ENCODE data around the gene USP43.

The USP43 gene

DNA sequence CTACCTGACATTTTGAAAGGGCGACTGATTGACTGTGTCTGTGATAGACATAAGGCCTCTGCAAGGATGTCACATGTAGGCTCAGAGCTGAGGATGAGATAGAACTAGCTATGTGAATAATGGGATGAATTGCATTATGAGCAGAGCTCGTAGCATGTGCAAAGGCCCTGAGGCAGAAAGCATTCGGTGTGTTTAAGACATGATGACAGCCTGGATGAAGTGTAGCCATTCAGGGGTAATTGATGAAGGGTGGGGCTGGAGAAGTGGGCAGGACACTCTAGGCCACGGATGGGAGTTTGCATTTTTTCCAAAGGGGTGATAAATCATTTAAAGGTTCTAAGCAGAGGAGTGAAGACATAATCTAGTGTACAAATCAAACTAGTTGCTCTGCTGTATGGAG, 62.6 kb downstream of the USP43 start:
- DNase-seq (ENCODE audit: low read depth, low spot score), result no peak

DNA sequence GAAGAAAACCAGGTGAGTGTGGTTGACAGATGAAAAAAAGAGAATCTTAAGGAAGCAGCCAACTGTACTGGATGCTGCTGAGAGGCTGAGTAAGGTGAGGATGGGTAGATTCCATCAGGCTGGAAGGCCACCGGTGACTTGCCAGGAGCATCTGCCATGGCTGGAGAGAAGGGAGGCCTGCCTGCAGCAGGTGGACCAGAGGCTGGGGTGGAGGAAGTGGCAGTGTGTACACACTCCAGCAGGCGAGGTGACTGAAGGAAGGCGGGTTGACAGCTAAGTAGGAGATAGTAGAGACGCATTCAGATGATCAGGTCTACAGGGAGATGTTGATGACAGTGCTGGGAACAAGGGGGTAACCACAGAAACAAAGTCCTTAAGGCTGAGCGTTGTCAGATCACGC, 69.5 kb downstream of the USP43 start:
- no peak for DNase-seq (ENCODE audit: low read depth, low spot score)

- no peak for DNase-seq (ENCODE audit: low read depth, low spot score)
Observed at GRCh38 chr17:9715503-9716016, 70.2 kb downstream of the USP43 start.

DNA sequence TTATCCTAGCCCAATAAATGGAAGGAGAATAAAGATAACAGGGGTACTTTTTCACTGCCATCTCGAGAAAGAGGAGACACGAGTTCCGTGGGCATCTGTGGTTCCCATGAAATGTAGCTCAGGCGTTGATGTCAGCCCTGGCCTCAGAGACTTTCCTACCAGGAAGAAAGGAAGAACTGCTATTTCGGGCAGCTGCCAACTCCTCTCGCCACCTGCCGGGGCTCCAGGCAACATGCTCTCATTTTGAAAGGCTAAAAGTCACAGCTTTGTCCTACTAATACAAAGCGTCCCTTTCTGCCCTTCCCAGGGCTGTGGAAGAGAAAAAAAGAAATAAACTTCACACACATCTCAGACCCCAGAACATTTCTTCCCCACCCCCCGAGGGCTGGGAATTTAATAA, 80.3 kb downstream of the USP43 start:
- DNase-seq (ENCODE audit: low read depth, low spot score), result no peak

GRCh38 chr17:9726291-9726690, 81.0 kb downstream of the USP43 start:
- no peak for DNase-seq (ENCODE audit: low read depth, low spot score)

- no peak for DNase-seq (ENCODE audit: low read depth, low spot score)
Observed at GRCh38 chr17:9728005-9728404, 82.7 kb downstream of the USP43 start.

DNA sequence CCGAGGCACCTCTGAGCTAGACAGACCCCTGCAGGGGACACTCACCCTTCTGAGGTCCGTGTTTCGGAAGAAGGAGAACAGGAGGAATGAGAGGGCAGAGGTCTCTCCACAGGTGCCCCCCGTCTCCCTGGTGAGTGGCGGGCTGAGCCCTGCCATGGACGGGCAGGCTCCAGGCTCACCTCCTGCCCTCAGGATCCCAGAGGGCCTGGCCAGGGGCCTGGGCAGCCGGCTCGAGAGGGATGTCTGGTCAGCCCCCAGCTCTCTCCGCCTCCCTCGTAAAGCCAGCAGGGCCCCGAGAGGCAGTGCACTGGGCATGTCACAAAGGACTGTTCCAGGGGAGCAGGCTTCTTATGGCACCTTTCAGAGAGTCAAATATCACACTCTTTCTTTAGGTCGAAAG, 83.2 kb downstream of the USP43 start:
- no peak for DNase-seq (ENCODE audit: low read depth, low spot score)

DNA sequence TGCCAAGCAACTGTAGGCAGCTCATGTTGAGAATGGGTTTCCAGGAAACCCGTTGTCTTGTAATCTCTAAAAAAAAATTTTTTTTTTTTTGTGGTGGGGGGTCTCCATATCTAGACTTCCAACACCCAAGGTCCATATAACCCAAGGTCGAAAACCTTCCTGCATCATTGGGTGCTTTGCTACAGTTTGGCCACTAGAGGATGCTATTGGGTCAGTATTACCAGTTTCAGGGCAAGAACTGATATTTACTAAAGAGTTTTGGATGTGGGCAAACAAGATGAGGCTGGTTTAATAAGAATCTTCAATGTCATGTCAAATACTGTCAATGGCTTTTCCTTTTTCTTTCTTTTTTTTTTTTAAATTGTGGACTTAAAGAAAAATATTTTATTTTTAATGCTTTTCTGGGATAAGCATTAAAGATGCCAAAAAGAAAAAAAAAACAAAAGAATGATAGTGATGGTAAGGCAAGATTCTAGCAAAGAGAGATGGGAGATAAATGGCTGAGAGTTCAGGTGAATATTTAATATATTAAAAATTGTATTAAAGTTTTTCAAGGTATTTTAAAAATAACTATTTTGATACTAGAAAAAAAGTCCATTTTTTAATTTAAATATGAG, 83.8 kb downstream of the USP43 start:
- peak; percentile 46 for DNase-seq (ENCODE audit: low read depth, low spot score)

GRCh38 chr17:9729735-9730420, 84.6 kb downstream of the USP43 start:
- no peak for DNase-seq (ENCODE audit: low read depth, low spot score)

DNA sequence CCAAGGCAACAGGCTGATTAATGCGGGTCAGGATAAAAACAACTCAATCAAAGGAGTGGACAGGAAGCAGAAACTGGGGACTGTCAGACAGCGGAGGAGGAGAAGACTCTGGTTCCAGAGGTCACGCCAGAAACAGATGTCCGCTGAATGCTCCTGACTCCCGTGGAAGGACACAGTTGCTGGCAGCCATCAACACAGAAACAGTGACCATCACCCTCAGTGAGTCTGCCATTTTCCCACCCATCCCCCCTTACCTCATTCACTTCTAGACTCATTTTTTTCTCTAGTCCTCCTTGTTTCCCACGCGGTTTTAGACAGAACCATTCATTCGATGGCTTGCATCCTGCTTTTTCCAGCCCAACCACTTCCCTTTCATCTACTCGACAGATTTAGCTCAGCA, 105.2 kb downstream of the USP43 start:
- no peak for DNase-seq (ENCODE audit: low read depth, low spot score)

DNA sequence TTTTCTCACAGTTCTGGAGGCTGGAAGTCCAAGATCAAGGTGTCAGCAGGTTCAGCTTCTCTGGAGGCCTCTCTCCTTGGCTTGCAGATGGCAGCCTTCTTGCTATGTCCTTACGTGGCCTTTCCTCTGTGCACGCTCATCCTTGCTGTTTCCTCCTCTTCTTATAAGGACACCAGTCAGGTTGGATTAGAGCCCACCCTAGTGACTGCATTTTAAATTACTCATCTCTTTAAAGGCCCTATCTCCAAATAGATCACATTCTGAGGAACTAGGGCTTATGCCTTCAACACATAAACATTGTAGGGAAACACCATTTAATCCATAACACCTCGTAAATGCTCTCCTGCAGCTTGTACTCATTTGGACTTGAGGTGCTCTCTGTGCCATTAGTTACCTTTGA, 109.8 kb downstream of the USP43 start:
- DNase-seq (ENCODE audit: low read depth, low spot score), result no peak

DNA sequence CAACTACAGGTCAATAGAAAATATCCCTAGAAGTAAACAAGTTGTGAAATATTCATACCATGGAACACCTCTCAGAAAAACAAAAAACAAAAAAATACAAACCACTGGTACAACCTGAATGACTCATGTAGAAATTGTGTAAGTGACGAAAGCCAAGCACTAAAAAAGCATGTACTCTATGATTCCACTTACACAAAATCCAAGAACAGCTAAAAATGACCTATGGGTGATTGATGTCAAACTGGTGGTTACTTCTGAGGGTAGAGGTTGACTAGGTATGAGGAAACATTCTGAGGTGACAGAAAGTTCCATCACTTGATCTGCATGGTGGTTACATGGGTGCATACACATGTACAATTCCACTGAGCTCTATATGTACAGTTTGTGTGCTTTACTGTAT, 114.9 kb downstream of the USP43 start:
- DNase-seq (ENCODE audit: low read depth, low spot score), result no peak

- no peak for DNase-seq (ENCODE audit: low read depth, low spot score)
Observed at GRCh38 chr17:9763643-9764042, 118.3 kb downstream of the USP43 start.

DNA sequence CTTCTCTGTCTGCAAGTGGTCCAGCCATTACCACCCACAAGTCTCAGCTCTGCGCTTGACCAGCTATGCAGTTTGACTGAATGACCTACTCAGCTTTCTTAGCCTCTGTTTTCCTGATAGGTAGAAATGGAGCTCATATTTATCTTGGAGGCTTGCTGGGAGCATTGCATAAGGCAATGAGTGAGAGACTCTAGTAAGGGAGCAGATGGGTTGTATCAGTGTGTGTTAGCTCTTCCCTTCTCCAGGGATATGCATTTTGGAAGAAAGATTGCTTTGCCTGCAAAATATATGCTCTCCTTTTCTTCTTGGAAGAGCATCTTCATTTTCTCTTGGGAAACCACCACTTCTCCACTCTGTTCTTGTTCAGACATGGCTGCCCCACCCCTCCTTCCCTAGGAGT, 120.0 kb downstream of the USP43 start:
- no peak for DNase-seq (ENCODE audit: low read depth, low spot score)

DNA sequence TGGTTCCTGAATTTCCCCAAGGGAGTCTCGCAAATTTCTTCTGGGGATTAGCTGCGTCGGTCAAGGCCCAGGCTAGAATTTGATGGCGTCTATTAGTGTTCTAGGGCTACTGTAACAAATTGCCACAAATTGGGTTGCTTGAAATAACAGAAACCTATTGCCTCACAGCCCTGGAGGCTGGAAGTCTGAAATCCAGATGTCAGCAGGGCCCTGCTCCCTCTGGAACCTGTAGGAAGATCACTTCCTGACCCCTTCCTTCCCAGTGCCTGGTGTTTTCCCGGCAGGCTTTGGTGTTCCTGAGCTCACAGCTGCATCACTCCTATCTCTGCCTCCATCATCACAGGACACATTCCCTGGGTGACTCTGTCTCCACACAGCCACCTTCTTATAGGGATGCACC, 121.7 kb downstream of the USP43 start:
- DNase-seq (ENCODE audit: low read depth, low spot score), result no peak

GRCh38 chr17:9767432-9767991, 122.2 kb downstream of the USP43 start:
- DNase-seq (ENCODE audit: low read depth, low spot score), result no peak

- DNase-seq (ENCODE audit: low read depth, low spot score), result peak; percentile 18
Observed at GRCh38 chr17:9768381-9768934, 123.1 kb downstream of the USP43 start.

GRCh38 chr17:9769036-9769695, 123.8 kb downstream of the USP43 start:
- DNase-seq (ENCODE audit: low read depth, low spot score), result no peak

- no peak for DNase-seq (ENCODE audit: low read depth, low spot score)
Observed at GRCh38 chr17:9771465-9771864, 126.1 kb downstream of the USP43 start.

DNA sequence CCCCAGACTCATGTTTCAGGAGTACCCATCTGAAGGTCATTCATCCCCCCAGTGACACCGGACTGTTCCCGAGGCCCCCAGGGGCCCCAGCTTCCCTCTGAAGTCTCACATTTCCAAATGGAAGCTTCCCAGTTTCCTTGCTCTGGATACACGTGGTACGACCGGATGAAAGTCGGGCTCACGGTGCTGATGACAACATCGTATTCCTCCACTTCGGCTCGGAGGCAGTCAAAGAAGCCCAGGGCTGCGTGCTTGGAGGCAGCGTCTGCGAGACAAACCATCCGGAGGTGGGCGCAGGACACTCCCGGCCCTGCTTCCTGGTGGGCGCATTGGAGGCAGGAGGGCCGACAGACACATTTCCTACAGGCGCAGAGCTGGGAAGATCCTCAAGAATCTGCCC, 127.3 kb downstream of the USP43 start:
- DNase-seq (ENCODE audit: low read depth, low spot score), result no peak

DNA sequence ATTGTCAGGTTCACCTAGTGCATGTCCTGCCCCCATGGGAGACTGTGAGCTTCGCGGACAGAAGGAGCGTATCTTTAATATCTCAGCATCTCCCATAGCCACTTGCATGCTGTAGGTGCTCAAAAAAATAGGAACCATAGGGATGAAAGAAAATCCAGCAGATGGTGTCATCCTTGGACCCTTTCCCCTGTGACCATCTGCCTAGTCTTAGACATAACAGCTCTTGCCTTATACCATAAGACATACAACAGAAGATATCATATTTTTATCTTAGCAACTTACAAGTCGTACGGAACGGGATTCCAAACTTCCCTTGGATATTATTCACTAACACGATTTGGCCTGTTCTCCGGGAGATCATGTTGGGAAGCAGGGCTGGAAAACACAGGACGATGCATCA, 131.6 kb downstream of the USP43 start:
- no peak for DNase-seq (ENCODE audit: low read depth, low spot score)
